HG02571 (cell line): ENCODE measurements around the gene MRM2.
A peak's percentile ranks its signal among the peaks of the same experiment; 100 is the strongest.

Source experiments
- ATAC-seq: cut with Tn5 transposase; IDR thresholded peaks from one replicate; pipeline ENCODE4 v1.9.1; 2021; ENCODE audit warnings: mild to moderate bottlenecking, moderate library complexity; ENCODE audit not compliant: unreplicated experiment

The MRM2 gene

DNA sequence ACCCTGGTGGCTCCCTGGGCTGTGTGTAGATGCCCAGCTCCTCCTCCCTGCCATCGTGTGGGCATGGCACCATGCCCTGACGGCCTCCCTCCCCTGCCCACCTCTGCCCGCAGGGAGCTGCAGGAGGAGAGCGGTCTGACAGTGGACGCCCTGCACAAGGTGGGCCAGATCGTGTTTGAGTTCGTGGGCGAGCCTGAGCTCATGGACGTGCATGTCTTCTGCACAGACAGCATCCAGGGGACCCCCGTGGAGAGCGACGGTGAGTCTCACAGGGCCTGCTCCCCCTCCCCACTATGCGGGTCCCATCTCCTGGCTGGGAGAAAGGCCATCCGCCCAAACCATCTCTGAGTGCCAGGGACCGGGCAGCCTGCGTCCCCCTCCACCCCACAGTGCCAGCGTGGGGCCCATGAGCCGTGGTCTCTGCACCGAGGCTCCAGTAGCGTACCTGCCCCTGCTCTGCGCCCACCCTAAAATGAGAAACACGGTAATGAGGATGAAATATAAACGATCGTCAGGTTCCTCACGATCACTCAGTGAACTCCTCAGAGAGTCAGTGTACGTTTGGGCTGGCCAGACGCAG lies 7.8 kb upstream of the MRM2 start:
- no peak for ATAC-seq

DNA sequence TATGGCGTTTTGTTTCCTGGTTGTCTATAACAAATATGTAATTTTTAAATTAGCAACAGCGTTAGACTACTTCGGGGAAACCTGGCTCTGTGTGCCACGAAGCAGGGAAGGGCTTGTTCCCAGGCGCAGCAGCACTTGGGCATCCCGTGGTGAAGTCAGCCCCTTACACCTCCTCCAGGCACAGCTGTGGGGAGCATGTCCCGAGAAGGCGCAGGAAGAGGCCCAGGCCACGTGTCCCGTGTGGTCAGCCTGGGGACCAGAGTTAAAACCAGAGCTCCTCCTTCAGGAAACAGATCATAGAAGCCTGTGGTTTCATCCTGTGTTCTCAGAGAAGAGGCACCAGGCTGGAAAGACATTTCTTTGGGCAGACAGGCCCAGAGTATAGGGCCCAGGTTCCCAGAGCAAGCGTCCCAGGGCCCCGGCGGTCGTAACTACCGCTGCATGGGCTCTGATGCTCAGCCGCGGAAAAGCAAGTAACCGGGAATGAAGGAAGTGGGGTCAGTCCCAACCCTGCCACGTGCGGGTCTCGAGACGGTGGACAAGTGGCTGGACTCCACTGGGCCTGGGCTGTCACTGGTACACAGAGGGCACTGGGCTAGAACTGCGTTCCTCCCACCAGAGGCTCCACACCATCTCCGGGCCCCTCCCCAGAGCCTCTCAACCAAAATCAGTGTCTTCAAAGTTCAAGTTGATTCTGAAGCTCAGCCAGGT lies 7.1 kb upstream of the MRM2 start:
- no peak for ATAC-seq

DNA sequence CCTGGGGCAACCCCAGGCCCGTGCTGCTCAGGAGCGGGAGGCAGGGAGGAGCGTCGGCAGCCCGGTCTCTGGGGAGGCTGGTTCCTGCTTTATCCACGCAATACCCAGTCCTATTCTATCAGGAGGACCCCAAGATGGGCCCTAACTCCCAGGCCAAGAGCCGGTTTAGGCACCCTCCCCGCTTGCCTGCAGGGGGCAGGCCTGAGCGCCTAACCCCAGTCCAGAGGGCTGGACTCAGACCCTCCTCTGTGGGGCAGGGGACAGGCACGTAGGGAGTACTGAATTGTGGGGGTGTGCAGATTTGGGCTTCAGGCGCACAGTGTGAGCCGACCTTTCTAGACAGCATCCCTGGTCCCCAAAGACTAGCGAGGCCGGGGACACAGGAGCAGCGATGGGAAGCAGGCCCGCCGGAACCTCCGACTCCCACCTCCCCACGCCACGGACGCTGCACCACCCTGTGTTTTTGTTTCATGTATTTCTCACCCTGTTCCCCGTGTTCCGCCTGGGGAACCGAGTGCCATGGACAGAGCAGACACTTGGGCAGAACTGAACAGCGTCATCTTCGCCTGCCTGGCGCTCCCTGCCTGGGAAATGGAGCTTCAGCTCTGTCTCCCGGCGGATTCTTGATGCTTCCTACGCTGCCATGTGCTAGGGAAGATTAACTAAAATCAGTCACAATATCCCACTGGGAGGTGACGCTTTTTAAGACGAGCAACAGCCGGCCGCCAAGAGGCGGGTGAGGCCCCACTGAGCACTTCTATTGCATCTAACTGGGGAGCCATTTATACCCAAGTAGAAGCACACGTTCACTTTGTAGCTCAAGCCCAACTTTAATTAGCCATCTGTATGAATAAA lies 5.4 kb upstream of the MRM2 start:
- ATAC-seq, result no peak

DNA sequence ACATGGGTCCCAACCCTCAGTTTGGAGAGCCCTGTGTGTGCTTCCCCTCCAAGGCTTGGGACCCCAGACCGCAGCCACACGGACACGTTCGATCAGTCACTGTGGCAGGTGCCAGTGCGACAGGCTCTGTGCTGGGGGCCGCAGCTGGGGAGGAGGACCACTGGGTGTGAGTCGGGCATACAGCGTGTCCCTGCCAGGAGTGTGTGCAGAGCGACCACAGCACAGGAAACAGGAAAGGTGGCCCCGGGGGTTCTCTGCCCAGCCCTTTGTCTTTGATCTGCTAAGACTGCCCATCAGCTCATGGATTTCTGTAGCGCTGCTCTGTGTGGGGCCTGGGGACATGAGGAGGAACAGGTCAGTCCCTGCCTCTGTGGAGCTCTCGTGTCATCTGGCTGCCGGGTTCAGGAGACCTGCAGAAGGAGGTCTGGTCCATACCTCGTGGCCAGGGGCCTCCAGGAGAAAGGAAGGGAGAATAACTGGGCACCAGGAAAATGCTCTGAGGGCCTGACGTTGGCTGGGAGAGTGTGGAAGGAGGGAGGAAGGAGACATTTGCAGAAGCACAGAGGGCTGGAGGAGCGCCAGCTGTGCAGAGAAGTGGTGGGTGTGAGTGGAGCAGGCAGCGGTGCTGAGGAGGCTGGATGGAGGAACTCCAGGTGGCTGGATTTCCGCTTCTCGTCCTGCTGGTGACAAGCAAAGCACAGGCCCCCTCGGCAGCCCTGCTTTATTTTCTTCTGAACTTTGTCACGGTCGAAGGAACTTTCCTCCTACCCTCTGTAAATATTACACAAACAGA lies 4.1 kb upstream of the MRM2 start:
- no peak for ATAC-seq

DNA sequence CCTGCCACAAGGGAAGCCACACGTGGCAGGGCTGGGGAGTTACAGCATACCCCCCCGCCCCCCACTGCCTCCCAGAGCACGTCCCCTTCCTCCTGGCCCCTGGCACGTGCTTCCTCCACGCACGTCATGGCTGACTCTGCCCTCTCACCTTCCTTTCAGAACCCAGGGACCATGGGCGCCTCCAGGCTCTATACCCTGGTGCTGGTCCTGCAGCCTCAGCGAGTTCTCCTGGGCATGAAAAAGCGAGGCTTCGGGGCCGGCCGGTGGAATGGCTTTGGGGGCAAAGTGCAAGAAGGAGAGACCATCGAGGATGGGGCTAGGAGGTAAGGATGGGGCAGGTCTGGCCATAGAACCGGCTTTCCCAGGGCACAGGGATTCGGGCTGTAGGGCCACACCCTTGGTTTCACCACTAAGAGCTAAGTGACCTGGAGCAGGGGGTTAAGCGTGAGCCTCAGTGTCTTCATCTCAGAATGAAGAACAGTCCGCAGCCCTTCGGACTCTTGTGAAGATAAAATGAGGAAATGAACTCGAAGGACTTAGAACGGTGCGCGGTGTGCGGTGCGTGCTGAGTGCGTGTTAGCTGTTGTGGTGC lies 2.5 kb upstream of the MRM2 start:
- no peak for ATAC-seq

DNA sequence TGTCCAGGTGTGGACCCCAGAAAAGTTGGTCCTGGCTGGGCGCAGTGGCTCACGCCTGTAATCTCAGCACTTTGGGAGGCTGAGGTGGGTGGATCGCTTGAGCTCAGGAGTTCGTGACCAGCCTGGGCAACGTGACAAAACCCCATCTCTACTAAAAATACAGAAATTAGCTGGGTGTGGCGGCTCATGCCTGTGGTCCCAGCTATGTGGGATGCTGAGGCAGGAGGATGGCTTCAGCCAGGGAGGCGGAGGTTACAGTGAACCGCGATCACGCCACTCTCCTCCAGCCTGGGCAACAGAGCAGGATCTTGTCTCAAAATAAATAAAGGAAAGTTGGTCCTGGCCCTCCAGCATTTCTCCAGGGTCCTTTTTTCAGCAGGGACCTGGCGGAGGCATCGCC lies 1.5 kb upstream of the MRM2 start:
- no peak for ATAC-seq

DNA sequence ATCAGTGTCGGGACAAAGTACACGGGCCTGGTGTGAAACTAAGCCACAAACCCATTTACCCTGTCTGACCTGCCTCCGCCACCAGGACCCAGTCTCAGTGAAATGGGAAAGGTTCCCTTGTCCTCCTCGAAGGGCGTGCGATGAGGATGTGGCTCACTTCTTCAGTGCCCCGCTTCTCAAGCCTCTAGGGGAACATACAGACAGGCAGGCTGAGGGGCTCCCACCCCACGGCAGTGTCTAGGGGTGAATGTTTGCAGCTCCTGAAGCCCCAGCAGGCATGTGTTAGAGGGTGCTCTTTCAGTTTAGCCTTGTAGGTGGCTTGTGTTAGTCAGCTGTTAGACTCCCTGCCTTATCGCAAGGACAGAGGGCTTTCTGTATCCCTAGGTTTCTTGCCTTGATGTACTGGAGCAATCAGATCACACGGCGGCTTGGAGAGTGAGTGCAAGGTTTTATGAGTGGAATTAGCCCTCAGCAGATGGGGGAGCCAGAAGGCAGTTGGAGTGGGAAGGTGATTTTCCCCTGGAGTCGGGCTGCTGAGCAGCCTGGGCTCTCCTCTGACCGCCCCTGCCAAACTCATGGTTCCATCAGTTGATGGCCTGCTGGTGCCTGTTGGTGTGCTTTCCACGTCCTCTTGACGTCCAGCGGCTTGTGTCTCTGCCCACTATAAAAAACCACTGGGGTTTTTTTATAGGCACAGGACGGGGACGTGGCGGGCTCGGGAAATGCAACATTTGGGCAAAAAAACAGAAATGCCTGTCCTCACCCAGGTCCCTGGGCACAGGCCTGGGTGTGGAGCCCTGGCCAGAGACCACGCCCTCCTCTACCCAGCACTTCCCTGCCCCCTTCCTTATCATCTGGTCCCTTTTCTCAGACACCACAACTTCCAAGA lies 780 bp upstream of the MRM2 start:
- no peak for ATAC-seq

DNA sequence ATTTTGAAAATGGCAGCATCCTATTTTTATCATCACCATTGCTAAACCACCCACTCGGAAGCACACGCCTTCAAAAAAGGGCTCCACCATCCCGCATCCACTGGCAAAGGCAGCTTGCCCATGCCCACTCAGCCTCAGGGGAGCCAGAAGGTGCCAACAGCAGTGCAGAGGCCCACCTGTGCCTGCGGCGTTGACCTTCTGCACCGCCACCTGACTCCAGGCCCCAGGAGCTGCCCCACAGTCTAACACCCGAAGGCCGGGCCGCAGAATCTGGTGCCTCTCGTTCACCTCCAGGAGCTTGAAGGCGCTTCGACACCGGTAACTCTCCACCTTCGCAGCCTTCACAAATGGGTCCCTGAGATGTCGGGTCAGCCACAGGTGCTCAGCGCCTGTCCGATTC lies 2.8 kb downstream of the MRM2 start:
- no peak for ATAC-seq

DNA sequence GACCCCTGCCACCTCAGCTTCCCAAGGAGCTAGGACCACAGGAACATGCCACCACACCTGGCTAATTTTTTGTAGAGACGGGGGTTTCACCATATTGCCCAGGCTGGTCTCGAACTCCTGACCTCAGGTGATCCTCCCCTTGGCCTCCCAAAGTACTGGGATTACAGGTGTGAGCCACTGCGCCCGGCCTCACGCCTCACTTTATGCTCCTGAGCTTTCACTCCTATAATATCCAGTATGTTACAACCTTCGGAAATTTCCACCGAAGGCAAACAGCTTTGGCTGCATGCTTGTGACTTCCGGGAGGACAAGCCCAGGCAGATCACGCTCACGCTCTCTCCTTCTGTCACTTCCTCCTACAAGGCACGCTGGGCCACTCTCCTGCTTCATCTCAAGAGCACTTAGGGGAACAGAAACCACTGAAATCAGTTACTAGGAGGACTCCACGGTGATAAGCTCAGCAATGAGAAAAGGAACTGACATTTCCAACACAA lies 4.8 kb downstream of the MRM2 start:
- ATAC-seq, result peak; percentile 51

DNA sequence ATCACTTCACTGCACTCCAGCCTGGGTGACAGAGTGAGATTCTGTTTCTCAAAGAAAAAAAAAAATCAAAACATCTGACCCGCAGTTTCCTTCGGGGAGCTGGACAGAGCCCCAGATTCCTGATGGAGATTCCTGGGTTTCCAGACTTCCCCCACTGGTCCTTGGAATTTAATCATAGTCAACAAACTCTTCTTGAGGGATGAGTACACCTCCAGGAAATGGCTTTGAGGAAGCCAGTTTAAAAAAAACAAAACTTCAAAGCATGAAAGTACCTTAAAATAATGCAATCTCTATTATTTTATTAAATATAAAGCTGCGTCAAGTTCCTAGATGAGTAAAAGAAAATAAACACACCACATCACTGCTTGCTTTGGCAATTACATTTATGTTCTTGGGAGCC lies 8.1 kb downstream of the MRM2 start:
- no peak for ATAC-seq

DNA sequence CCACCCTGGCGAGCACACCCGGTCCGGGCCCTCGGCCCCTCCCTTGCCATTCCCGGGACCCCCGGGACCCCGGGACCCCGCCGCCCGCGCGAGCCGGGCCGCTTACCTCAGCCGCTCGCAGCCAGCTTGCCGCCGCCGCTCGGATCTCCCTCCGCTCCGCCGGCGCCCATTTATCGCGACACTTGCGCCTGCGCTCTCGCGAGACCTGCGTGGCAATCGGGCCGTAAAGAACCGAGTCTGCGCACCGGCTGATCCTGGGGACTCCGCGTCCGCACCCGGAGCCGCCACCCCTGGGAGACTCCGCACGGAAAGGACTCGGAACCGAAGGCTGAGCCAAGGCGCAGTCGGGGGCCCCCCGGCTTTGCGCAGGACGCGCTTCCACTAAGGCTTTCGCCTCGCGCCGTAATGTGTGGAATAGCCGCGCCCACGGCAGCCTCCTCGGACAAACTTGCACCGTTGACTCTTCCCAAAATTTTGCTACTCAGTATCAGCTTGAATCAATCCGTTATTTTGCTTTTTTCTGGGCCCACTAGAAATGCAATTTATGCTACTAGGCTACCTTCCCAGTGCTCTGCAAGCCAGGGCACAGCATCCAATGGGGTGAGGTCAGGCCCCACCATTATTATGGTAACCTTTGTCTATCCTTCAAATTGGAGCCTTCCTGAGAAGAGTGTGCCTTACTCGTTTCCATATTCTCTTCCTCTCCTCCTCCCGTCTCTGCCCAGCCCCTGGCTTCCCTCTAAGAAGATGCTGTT lies 9.1 kb downstream of the MRM2 start, which contains the start of gene MAD1L1:
MAD1L1 (minus strand) TSS at position 180 of the 755 bp plus-strand sequence. CDS start 2,812 bp downstream, outside the sequence.
- peak; percentile 71 for ATAC-seq

DNA sequence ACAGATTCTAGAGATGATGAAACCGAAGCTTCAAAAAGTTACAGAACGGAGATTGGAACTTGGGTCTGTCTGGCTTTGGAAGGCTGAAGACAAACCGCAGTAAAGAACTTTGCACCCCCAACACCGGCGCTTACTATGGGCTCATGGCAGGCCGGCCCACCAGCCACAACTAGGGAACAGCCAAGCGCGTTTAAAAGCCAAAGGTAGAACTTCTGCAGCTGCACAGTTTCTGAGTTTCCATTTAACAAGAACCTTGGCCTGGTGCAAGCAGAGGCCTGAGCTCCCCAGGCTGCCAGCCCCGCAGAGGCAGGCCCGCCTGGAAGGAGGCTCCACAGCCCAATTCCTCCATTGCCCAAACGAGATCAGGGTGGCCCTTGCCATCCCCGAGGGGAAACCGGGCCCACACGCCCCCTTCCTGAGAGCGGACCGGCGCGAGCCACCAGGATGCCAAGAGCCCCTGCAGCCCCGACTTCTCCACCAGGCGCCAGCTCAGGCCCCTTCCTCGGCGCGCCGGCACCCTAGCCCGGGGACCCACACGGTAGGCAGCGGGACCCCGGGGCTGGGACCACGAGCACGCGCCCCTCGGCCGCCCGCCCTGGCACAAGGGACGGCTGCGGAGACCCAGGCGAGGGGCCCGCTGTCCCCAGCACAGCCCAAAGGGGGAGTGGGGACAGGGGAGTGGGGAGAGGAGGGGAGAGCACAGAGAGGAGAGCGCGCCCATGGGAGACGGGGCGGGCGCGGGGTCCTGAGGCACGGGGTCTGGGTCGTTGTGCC lies 9.8 kb downstream of the MRM2 start:
- ATAC-seq, result peak; percentile 24

DNA sequence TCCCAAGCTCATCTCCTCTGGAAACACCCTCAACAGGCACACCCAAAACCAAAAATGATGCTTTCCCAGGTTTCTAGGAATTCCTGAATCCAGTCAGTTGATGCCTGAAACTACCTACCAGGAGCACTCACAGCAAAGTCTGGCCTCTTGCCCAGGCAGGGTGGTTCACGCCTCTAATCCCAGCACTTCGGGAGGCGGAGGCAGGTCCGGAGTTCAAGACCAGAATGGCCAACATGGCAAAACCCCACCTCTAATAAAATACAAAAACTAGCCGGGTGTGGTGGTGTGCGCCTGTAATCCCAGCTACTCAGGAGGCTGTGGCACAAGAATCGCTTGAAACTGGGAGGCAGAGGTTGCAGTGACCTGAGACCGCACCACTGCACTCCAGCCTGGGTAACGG lies 11.1 kb downstream of the MRM2 start:
- no peak for ATAC-seq

DNA sequence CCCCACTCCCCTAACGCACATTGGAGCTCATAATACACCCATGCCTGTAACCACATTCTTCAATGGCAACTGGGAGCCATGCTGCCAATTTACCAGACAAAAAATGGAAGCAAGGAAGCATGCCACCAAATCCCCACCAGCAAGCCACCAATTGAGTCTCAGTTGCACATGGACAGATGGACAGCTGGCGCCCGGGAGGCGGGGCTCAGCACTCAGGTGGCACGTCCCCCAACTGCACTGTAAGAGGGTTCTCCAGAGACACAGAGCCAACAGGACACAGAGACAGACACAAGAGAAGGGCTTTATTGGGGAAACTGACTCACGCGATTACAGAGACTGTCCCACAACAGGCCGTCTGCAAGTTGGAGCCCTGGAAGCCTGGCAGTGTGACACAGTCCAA lies 11.8 kb downstream of the MRM2 start:
- ATAC-seq, result no peak

DNA sequence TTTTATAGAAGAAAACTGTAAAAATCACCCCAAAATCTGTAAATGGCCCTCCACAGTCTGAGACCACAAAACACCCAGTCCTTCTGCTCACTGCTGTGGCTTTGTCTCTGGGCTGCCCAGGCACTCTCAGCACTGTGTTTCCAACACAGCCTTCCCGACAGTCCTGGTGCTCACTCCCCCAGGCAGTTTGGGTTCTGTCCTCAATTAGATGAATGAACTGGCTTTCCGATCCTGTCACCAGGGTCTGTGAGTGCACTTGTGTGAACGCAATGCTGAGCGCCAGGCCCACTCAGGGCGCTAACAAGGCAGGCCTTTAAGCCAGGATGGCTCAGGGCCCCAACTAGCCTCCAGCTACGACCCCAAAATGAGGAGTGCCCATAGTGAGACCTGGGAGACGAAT lies 12.5 kb downstream of the MRM2 start:
- ATAC-seq, result no peak

DNA sequence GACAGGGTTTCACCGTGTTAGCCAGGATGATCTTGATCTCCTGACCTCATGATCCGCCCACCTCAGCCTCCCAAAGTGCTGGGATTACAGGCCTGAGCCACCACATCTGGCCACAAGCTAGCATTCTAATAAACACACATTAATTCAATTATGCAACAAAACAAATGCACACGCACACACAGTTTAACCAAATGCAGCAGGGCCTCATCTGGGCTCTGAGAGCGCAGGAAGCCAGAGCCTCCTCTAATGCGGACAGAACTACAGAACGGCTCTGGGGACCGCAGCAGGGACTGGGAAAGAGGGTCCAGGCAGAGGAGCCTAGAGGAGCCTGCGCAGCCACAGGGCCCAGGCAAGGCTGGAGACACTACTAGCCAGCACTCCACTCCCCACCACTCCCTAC lies 13.1 kb downstream of the MRM2 start:
- ATAC-seq, result no peak

DNA sequence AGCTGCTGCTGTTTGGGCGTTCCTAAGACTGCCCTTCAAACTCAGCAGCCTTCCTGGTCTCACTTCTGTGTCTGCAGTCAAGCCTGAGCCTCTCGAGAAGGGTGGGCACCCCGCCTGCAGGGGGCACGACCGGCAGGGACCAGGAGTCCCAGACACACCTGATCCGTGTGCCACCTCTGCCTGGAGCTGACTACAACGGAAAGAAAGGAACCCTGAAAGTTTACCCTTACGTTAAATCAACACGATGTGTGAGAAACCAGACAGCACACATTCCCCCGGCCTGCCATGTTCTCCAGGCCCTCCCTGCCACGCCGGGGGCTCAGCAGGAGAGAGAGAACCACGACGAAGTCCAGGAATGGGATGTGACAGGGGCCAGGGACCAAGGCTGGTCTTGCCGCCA lies 14.3 kb downstream of the MRM2 start:
- ATAC-seq, result no peak

DNA sequence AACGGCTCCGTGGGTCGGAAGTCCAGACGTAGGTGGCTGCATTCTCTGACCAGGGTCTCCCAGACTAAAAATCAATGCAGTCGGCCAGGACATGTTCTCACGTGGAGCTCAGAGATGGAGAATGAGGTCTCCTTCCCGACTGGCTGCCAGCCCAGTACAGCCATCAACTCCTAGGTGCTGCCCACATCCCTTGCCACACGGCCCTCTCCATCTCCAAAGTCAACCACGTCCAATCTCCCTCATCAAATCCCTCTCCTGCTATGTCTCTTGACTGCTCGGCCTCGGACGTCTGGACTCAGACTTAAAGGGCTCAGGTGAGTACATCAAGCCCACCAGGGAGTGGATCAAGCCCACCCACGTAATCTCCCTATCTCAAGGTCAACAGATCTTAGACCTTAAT lies 16.2 kb downstream of the MRM2 start:
- ATAC-seq, result no peak
